Smooth muscle cell (in vitro differentiated cells): ENCODE data around the gene XCL1. TPM values are rescaled to one million over a fixed set of nuclear protein-coding genes. Genes with fewer than 3 reads are reported as not detected.
"Not testable (repeated sequence)": the region's sequence is repeated elsewhere in the genome, so short reads cannot be mapped to it uniquely, and the experiment has no call there.

Source experiments
- DNase-seq: peaks from one replicate; lab custom pipeline; 2025; ENCODE audit not compliant: unreplicated experiment; lab: John Stamatoyannopoulos, UW
- H2AFZ ChIP-seq: fragments of 200-600 bp; sonication (generic); 2 replicates; pipeline ENCODE4 v1.6.0; 2016; ENCODE audit warnings: antibody characterized with exemption, low read depth, mild to moderate bottlenecking
- H3F3A ChIP-seq: fragments of 200-600 bp; sonication (generic); 2 replicates; pipeline ENCODE4 v1.6.0; 2017; ENCODE audit warnings: antibody characterized with exemption, low read depth
- H3K27ac ChIP-seq: fragments of 200-600 bp; sonication (generic); 2 replicates; pipeline ENCODE4 v1.5.1; 2016; ENCODE audit warnings: low read depth, mild to moderate bottlenecking
- H3K27me3 ChIP-seq: fragments of 200-600 bp; sonication (generic); 2 replicates; pipeline ENCODE4 v1.6.1; 2016; ENCODE audit warnings: low read depth, mild to moderate bottlenecking
- H3K36me3 ChIP-seq: fragments of 200-600 bp; sonication (generic); 2 replicates; pipeline ENCODE4 v1.5.1; 2016; ENCODE audit warnings: low read depth
- H3K4me1 ChIP-seq: fragments of 200-600 bp; sonication (generic); 2 replicates; pipeline ENCODE4 v1.5.1; 2016; ENCODE audit warnings: low read depth
- H3K4me2 ChIP-seq: fragments of 200-600 bp; sonication (generic); 2 replicates; pipeline ENCODE4 v1.6.0; 2016; ENCODE audit warnings: mild to moderate bottlenecking
- H3K4me3 ChIP-seq: fragments of 200-600 bp; sonication (generic); 2 replicates; pipeline ENCODE4 v1.5.1; 2016; ENCODE audit warnings: mild to moderate bottlenecking
- H3K79me2 ChIP-seq: fragments of 200-600 bp; sonication (generic); 2 replicates; pipeline ENCODE4 v1.6.0; 2016; ENCODE audit warnings: low read depth, mild to moderate bottlenecking
- H3K9ac ChIP-seq: fragments of 200-600 bp; sonication (generic); 2 replicates; pipeline ENCODE4 v1.6.0; 2016; ENCODE audit warnings: low read depth
- H3K9me3 ChIP-seq: fragments of 200-600 bp; sonication (generic); replicated peaks from 2 replicates; pipeline ENCODE4 v1.5.1; 2016; ENCODE audit warnings: low read depth
- H4K20me1 ChIP-seq: fragments of 200-600 bp; sonication (generic); 2 replicates; pipeline ENCODE4 v1.6.0; 2016; ENCODE audit warnings: low read depth
- WGBS: methylation state at CpG from one replicate; pipeline ENCODE4 v1.1.7; 2016; ENCODE audit warnings: low lambda C conversion rate; 5-methylcytosine and 5-hydroxymethylcytosine counted together
- polyA plus RNA-seq: library from polyadenylated mRNA; unstranded; fragments of >200 nt; fragmentation: Nextera tagmentation; extraction: Ambion mirVana; gene quantifications from 2 replicates; pipeline ENCODE4 v1.2.1, GENCODE V29; 2016
- total RNA-seq: library from RNA; depleted of rRNA; stranded (reverse); fragments of >200 nt; gene quantifications from 2 replicates; pipeline ENCODE4 v1.2.3, GENCODE V29; 2014
- TF ChIP-seq, protein P1 (sequence below): fragments of 200-600 bp; sonication (generic); IDR thresholded peaks from 2 replicates; pipeline ENCODE4 v1.5.1; 2017; ENCODE audit warnings: borderline replicate concordance, mild to moderate bottlenecking, antibody characterized with exemption; ENCODE audit not compliant: insufficient read depth, poor library complexity, severe bottlenecking

Gene XCL1
- total RNA-seq (not detected in 2 replicates), polyA plus RNA-seq (0.45 and 0.67 TPM in 2 replicates)

GRCh38 chr1:168576245-168576688 lies at the start of gene XCL1:
XCL1 (plus strand) TSS chr1:168576605; CDS start chr1:168576638, 33 bp downstream.
- not testable (repeated sequence) for H3K4me2 ChIP-seq, H3K27ac ChIP-seq, H3K4me3 ChIP-seq, H3F3A ChIP-seq, H3K79me2 ChIP-seq, H3K27me3 ChIP-seq, H3K36me3 ChIP-seq, H4K20me1 ChIP-seq, H3K9ac ChIP-seq, DNase-seq, H3K9me3 ChIP-seq, H3K4me1 ChIP-seq, H2AFZ ChIP-seq
- WGBS: 94% methylated on average over 4 of the region's 6 CpGs

GRCh38 chr1:168529518-168529917 lies 46.9 kb upstream of the XCL1 start:
- Histone ChIP-seq H4K20me1 (no peaks in the 10 kb centered on the region), H3K4me2 (no peak overlapping the region), H3K4me3 (no peak overlapping the region), H2AFZ (no peak overlapping the region), H3K27ac (no peak overlapping the region), H3K4me1 (no peaks in the 10 kb centered on the region), H3K9ac (no peak overlapping the region), H3K9me3 (no peaks in the 10 kb centered on the region), H3K27me3 (no peaks in the 10 kb centered on the region), H3F3A (no peaks in the 10 kb centered on the region), H3K36me3 (no peaks in the 10 kb centered on the region), H3K79me2 (no peaks in the 10 kb centered on the region)
- WGBS: 97% methylated on average over 1 of the region's 1 CpG
- TF ChIP-seq, protein P1, sequence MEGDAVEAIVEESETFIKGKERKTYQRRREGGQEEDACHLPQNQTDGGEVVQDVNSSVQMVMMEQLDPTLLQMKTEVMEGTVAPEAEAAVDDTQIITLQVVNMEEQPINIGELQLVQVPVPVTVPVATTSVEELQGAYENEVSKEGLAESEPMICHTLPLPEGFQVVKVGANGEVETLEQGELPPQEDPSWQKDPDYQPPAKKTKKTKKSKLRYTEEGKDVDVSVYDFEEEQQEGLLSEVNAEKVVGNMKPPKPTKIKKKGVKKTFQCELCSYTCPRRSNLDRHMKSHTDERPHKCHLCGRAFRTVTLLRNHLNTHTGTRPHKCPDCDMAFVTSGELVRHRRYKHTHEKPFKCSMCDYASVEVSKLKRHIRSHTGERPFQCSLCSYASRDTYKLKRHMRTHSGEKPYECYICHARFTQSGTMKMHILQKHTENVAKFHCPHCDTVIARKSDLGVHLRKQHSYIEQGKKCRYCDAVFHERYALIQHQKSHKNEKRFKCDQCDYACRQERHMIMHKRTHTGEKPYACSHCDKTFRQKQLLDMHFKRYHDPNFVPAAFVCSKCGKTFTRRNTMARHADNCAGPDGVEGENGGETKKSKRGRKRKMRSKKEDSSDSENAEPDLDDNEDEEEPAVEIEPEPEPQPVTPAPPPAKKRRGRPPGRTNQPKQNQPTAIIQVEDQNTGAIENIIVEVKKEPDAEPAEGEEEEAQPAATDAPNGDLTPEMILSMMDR: no peak
- DNase-seq: no peak

DNA sequence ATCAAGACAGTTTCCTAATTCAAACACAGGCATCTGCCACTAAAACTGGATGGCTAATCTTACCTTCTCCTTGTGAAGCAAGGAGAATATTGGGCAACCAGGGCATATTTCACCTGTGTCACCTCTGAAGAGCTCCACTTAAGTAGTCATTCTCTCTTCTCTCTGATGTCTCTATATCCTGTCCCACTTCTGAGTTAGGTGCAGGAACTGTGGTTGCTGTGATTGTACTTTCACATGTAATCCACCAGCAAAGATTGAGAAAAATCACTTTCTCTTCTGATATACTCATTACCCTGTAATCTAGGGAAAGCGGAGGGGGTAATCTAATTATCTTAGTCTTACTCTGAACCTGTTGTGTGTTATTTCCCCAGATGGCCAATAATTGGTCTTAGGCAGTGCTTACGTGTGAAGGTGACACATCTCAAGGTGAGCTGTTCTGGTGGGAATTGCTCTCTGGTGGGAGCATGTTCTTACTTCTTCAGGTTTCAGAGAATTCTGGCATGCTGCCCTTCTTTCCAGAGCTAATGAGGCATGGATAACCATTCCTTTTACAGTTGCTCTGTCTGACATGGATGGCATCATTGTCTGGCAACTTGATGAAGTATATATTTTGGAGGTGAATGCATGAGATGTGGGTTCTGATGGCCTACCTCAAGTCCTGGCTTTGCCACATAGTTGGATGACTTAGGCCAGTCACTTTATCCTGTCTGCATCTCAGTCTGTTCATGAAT lies 44.6 kb upstream of the XCL1 start:
- Histone ChIP-seq H3K4me2 (no peak overlapping the region), H3K79me2 (no peaks in the 10 kb centered on the region), H3K4me3 (no peak overlapping the region), H4K20me1 (no peaks in the 10 kb centered on the region), H3K36me3 (no peaks in the 10 kb centered on the region), H3K4me1 (no peaks in the 10 kb centered on the region), H3K9me3 (no peaks in the 10 kb centered on the region), H2AFZ (no peak overlapping the region), H3F3A (no peaks in the 10 kb centered on the region), H3K27me3 (no peaks in the 10 kb centered on the region), H3K27ac (no peak overlapping the region), H3K9ac (no peak overlapping the region)
- no peak for DNase-seq
- 97% methylated on average over 2 of the region's 2 CpGs for WGBS
- TF ChIP-seq, protein P1: no peak

DNA sequence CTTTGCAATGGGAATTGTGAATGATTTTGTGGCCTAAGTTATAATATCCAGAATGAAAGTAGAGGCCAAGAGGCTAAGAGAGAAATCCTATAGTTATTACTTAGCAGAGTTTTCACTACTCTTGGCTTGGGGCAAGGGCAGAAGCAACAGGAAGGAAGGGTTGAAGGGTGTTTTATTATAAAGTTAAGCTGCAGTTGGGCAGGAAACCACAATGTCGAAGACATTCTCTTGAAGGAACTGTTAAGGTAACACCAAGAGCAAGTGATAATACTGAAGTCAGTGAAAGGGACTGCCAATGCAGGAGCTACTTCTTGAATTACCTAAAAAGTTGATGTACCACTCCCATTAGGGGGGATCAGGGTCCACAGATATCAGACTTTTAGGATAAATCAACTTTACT lies 40.9 kb upstream of the XCL1 start:
- no peak overlapping the region for H2AFZ ChIP-seq
- no peak overlapping the region for H3K27ac ChIP-seq
- 65% methylated on average over 1 of the region's 1 CpG for WGBS
- no peaks in the 10 kb centered on the region for H4K20me1 ChIP-seq
- no peak overlapping the region for H3K4me3 ChIP-seq
- H3K36me3 ChIP-seq: no peaks in the 10 kb centered on the region
- H3K9me3 ChIP-seq: no peaks in the 10 kb centered on the region
- TF ChIP-seq, protein P1: no peak
- H3F3A ChIP-seq: no peaks in the 10 kb centered on the region
- no peaks in the 10 kb centered on the region for H3K79me2 ChIP-seq
- no peak for DNase-seq
- H3K4me1 ChIP-seq: no peaks in the 10 kb centered on the region
- H3K9ac ChIP-seq: no peak overlapping the region
- H3K27me3 ChIP-seq: no peaks in the 10 kb centered on the region
- H3K4me2 ChIP-seq: no peak overlapping the region

DNA sequence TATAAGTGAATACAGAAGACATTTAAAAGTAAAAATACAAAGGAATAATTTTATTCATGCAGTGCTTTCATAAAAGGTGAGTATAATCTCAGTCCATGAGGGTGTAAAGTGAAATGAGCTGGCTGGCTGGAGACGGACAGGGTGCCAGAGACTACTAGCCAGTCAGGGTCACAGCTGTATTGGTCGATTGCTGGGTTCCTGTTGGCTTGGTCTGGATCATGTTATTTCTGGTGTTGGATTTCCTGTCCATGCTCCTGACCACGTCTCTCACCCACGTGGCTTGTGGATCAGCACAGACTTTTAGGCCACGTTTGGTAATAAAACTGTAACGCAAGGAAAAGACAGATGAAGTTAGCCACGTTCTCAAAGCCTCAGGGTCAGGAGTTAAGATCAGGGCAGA lies 35.6 kb upstream of the XCL1 start:
- not testable (repeated sequence) for H3K79me2 ChIP-seq, DNase-seq, H3K4me2 ChIP-seq, H3K9me3 ChIP-seq, H3K36me3 ChIP-seq, H3F3A ChIP-seq, H3K27ac ChIP-seq, H2AFZ ChIP-seq, H3K4me3 ChIP-seq, H3K27me3 ChIP-seq, H4K20me1 ChIP-seq, H3K4me1 ChIP-seq, H3K9ac ChIP-seq
- WGBS: 78% methylated on average over 7 of the region's 7 CpGs

- H3K4me3 ChIP-seq, H3K36me3 ChIP-seq, H3K9ac ChIP-seq, H3K27me3 ChIP-seq, DNase-seq, H3K79me2 ChIP-seq, H3K27ac ChIP-seq, H3K4me2 ChIP-seq, H2AFZ ChIP-seq, H3F3A ChIP-seq, H3K4me1 ChIP-seq, H4K20me1 ChIP-seq, H3K9me3 ChIP-seq: not testable (repeated sequence)
- WGBS: 84% methylated on average over 2 of the region's 2 CpGs
Measured at GRCh38 chr1:168542978-168543377, 33.4 kb upstream of the XCL1 start.
